ENCODE measurements around the gene APOH.
"Not testable (repeated sequence)": the region's sequence is repeated elsewhere in the genome, so short reads cannot be mapped to it uniquely, and the experiment has no call there.

The APOH gene, protein sequence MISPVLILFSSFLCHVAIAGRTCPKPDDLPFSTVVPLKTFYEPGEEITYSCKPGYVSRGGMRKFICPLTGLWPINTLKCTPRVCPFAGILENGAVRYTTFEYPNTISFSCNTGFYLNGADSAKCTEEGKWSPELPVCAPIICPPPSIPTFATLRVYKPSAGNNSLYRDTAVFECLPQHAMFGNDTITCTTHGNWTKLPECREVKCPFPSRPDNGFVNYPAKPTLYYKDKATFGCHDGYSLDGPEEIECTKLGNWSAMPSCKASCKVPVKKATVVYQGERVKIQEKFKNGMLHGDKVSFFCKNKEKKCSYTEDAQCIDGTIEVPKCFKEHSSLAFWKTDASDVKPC

DNA sequence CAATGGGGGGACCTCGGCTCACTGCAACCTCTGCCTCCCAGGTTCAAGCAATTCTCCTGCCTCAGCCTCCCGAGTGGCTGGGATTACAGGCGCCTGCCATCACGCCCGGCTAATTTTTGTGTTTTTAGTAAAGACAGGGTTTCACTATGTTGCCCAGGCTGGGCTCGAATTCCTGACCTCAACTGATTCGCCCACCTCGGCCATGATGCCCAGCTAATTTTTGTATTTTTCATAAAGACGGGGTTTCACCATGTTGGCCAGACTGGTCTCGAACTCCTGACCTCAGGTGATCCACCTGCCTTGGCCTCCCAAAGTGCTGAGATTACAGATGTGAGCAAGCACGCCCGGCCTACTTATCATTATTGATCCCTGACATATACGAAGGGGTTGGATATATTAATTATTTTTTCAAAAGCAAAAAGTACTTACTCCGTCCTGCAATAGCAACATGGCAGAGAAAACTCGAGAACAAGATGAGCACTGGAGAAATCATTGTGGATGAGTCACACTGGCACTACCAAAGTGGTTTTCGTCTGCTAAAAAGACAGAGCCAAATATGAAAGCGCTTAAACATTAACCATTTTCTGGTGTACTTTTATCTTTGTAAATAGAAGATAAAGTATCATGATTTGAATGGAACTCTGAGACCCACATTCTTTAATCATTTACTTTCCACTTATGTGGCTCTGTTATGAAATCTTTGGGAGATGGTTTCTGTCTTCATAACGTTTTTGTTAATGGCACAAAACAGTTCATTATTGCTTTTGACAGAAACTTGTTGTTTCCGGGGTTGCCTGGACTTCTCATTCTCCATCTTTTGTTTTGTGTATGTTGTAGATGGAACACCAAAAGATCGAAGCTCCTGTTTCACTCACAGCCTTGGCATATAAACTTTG is at the start of gene APOH:
Gene APOH, minus strand, starts transcription at position 529 of the 896 bp plus-strand sequence. Its CDS starts 36 bp downstream, at position 493.
- DNase-seq (ENCODE audit: low read depth): no peak

DNA sequence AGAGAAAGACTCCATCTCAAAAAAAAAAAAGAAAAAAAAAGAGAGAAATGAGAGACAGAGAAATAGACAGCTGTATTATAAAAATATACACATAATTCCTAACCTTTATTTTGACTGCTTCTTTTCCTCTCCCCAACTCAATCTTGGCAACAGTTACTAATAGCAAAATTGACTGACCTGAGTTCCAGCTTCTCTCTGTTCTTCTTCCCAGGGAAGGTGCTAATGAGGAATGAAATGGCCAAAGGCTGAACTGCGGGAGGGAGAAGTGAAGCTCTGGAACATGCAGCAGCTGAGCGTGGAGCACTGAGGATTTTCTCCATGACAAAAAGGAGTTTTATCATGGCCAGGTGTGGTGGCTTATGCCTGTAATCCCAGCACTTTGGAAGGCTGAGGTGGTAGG is 48.0 kb upstream of the APOH start:
- no peak for DNase-seq (ENCODE audit: low read depth)

DNA sequence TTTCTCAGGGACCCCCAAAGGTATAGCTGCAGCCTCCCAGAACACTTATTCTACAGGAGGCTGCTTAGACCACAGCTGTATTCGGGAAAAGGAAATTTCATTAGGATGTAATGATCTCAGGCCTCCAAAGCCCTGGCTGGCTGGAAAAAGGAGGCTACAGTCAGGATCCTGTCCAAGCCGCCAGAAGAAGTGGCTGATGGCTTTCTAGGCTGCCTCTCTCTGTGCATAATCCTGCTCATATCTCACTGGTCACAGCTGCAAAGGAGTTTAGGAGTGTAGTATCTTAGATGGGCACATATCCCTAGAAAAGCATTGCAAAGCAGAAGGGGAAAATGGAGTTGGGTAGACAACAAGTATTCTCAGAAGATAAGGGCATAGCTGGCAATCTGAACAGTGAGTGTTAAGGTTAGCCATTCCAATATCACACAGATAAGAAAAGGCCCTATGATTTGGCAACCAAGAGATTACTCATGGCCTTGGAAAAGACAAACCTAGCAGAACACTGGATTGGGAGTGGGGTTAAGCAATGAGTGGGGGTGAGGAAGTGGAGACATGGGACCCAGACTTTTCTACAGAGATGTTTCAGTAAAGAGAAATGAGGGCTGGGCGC is 47.2 kb upstream of the APOH start:
- peak; percentile 56 for DNase-seq (ENCODE audit: low read depth)

DNA sequence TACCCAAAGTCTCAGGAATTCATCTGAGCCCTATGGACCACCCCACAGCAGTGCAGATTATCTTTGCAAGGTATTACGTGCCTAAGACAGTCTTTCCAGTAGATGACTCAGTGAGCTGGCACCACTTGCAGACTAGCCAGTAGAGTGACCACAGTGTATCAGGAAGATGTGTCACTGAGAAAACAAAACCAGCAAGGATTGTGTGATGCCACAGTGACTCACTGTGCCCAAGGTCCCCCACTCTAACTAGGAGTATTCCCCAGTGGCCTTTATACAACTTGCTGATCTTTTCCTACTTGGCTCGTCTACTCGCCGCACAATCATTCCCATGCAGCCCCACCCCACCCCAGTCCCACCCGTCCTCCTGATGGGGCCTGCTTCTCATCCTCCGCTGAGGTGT is 46.4 kb upstream of the APOH start:
- DNase-seq (ENCODE audit: low read depth): peak; percentile 90

DNA sequence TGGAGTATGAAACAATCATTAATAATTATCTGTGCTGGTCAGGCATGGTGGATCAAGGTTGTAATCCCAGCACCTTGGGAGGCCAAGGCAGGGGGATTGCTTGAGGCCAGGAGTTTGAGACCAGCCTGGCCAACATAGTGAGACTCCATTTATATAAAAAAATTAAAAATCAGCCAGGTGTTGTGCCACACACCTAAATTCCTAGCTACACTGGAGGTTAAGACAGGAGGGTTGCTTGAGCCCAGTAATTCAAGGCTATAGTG is 44.3 kb upstream of the APOH start:
- DNase-seq (ENCODE audit: low read depth): no peak

DNA sequence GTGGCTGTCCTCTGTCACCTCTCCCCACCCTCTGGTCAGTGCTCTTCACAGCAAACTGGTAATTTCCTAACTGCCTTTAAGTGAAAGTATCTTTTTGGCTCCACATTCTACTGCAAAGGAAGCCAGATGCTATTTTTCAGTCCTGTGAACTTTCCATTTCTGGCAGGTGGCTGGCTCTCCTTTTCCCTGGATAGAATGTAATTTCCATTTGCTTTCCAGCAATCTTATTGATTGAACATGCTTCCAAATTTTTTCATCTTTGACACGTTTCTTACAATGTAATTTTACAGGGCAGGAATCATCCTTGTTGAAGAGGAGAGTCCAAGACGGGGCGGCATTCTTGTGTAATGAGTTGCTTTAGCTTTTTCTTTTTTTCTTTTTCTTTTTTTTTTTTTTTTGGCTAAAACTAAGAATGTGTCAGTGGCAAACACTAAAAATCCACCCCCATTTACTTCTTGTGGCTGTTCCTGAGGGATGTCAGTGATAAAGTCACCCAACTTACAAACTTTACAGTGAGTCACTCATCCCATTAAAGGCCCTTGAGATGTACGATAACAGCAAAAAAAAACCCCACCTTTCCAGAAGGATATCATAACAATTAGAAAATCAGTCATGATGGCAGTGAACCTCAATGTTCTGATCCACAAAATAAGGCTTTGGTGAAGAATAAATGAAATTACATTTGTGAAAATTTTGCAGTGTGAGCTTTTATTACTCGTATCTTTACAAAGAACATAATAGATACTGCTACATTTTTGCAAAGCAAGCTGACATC is 43.8 kb upstream of the APOH start:
- DNase-seq (ENCODE audit: low read depth): peak; percentile 56

DNA sequence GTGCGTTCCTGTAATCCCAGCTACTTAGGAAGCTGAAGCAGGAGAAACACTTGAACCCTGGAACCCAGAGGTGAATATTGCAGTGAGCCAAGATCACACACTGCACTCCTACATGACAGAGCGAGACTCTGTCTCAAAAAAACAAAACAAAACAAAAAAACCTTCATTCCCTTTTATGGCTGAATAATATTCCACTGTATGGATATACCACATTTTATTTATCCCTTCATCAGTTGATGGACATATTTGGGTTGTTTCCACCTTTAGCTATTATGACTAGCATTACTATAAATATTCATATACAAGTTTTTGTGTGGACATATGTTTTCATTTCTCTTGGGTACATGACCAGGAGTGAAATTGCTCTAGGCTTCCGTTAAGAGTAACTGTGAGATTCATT is 42.3 kb upstream of the APOH start:
- no peak for DNase-seq (ENCODE audit: low read depth)

DNA sequence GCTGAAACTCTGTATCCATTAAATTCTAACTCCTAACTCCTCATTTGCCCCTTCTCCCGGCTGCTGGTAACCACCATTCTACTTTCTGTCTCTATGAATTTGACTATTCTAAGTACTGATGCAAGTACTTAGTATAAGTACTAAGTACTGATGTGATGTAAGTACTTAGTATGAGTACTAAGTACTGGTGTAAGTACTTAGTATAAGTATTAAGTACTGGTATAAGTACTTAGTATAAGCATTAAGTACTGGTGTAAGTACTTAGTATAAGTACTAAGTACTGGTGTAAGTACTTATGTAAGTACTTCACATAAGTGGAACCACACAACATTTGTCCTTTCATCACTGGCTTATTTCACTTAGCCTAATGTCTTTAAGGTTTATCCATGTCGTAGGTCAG is 40.9 kb upstream of the APOH start:
- DNase-seq (ENCODE audit: low read depth): no peak

DNA sequence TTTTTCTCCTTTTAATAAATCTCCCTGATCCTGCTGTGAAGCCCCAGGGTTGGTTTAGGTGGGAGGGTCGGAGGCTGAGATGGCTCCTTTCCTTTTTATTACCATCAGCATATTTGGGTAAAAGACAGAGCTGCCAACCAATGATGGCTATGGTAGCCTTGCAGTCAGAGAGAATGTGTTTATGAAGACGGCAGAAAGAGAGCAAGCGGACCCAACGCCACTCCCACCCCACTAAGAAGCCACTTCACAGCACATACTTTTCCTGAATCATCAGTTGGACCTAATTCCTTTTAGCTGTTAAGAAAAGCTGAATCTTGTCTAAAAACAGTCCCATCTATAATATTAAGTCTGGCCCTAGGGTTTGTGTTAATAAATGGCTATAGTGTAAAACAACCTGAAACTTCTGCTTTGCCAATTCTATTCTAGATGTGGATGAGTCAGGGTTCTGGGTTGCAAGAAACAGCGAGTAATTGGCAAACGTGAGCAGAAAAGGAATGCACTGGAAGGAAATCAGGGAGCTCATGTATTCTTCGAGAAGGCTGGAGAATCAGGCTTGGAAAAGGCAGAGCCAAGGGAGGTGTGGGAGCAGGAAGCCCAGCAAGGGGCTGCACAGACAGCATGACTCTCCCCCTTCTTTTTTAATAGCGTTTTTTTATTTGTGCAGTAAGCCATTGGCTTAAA is 39.2 kb upstream of the APOH start:
- DNase-seq (ENCODE audit: low read depth): peak; percentile 84

DNA sequence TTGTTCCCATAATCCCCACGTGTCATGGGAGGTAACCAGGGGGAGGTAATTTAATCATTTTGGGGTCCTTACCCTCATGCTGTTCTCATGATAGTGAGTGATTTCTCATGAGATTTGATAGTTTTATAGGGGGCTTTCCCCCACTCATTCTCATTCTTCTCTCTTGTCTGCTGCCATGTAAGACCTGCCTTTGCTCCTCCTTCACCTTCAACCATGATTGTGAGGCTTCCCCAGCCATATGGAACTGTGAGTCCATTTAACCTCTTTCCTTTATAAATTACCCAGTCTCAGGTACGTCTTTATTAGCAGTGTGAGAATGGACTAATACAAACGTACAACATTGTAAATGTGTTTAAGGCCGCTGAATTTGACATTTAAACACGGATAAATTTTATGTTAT is 35.5 kb upstream of the APOH start:
- no peak for DNase-seq (ENCODE audit: low read depth)

DNA sequence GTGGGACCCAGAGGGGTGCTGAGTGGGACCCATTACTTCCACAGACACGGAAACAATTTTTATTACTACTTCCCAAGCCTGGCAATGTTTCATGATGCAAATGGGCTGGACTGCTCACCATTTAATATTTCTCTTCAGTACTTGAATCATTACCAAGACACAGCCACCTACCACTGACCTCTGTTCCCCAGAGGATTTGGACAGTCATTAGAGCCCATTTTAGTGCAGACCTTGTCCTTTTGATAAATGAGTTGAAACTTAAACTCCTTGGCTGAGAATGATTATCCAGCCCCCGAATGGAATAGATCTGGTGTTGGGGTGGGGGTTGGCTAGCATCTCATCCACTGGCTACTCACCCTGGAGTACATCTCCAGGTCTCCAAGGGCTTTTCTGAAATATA is 33.6 kb upstream of the APOH start:
- DNase-seq (ENCODE audit: low read depth): no peak

DNA sequence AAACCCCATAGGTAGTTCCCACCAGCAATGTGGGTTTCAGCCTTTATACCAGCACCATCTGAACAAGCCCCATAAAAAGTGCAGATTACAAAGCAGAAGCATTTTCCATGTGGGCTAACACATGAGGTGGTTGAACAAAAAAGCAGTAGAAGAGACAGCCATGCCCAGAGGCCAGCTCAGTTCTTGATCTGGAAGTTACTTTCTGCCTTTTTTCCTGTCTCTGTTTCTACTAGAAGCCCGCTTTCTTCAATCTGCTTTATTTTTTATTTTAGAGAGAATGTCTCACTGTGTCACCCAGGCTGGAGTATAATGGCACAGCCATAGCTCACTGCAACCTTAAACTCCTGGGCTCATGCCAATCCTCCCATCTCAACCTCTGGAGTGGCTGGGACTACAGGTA is 31.5 kb upstream of the APOH start:
- DNase-seq (ENCODE audit: low read depth): no peak

DNA sequence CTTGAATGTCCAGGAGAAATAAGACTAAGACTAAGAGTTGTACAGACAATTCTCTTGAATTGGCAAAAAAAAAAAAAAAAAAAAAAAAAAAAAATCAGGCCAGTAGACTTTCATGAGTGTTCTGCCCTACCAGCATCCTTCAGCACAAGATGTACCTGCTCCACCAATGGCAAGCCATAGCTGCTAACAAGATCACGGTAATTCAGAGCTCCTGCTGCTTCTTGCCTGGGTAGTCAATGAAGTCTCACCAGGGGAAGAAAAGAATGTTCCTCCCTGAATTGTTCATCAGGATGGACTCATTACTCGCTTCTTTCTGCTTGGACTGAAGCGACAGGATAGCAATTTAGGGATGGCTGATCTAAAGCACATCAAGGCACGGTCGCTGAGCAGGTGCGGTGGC is 31.1 kb upstream of the APOH start:
- DNase-seq (ENCODE audit: low read depth): no peak

DNA sequence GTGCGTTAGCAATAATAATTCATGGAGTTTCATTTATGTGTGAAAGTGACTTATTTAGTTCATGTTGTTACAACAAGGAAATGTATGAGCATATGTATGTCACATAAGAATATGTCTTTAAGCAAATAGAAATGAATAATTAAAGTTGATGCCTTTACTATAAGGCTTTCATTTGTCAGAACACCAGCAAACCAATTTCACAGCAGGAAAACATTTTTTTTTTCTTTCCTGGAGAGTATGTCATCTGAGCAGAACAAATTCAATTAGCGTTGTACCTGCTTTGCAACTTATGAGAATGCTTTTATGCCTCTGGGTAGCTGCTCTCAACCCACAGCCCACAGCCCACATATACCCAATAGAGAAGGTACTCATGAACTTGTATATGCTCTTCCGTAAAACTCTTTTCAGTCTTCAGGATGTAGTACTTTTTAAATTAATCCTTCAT is 26.3 kb upstream of the APOH start:
- no peak for DNase-seq (ENCODE audit: low read depth)

DNA sequence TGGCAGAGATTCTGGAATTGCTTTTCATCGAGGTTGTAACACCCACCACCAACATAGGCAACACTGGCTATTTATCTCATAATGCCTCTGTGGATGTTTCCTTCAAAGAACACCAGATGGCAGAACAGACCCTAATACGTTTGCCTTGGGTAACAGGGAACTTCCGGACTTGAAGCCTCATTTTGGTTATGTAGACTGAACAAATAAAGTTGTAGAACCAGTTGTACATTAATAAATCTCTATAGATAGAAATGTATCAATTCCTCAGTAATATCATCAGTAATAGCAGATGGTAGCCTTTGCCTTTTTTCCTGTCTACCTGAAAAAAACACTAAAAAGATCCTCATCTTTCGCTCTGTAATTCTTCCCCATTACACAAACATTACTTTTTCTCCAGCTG is 25.9 kb upstream of the APOH start:
- peak; percentile 81 for DNase-seq (ENCODE audit: low read depth)

DNA sequence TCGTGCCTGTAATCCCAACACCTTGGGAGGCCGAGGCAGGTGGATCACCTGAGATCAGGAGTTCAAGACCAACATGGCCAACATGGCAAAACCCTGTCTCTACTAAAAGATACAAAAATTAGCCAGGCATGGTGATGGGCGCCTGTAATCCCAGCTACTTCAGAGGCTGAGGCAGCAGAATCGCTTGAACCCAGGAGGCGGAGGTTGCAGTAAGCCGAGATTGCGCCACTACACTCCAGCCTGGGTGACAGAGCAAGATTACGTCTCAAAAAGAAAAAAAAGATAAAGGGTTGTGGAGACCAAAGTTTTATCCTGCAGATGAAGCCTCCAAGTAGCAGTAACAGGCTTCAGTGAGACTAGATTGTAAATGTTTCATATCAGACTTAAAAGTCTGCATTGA is 24.2 kb upstream of the APOH start:
- DNase-seq (ENCODE audit: low read depth): not testable (repeated sequence)

DNA sequence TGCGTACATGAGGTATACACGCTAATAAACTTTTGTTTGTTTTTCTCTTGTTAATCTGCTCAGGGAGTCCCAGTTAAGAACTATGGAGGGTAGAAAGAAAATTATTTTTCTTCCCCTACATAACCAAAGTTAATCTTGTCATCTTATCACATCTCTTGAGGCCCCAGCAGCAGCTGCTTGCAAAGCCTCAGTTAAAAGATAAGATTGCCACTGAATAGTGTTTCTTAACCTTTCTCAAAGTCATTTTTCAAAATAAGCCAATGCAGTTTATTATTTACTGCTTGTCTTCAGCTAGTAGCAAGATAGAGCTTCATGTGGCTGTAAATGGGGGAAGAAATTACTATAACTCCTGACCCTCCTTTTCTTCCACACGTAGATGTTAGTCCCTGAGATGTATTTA is 21.5 kb upstream of the APOH start:
- DNase-seq (ENCODE audit: low read depth): no peak

DNA sequence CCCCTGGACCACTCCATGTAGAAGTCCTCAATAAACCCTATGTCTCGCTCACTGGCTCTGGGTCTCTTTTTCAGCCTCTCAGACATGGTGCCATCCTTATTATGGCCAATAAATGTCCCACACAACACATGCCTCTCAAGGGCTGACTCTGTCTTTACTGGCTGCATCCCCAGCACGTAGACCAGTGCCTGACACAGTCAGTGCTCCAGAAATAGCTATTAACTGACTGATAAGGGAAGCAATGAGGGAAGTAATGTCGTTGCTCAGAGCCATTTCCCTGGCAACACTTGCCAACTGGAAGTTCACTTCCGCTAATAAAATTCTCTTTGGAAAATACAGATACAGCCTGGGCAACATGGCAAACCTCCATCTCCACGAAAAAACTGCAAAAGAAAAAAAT is 19.1 kb upstream of the APOH start:
- DNase-seq (ENCODE audit: low read depth): no peak

DNA sequence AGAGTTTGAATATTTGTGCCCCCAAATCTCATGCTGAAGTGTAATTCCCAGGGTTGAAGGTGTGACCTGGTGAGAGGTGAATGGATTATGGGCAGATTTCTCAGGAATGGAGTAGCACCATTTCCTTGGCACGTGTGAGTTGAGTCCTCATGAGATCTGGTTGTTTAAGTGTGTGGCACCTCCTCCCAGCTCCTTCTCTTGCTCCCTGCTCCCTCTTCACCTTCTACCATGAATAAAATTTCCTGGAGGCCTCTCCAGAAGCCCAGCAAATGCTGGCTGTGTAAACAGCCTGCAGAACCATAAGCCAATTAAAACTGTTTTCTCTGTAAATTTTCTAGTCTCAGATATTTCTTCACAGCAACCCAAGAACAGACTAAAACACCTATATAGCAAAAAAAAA is 12.6 kb upstream of the APOH start:
- DNase-seq (ENCODE audit: low read depth): no peak

DNA sequence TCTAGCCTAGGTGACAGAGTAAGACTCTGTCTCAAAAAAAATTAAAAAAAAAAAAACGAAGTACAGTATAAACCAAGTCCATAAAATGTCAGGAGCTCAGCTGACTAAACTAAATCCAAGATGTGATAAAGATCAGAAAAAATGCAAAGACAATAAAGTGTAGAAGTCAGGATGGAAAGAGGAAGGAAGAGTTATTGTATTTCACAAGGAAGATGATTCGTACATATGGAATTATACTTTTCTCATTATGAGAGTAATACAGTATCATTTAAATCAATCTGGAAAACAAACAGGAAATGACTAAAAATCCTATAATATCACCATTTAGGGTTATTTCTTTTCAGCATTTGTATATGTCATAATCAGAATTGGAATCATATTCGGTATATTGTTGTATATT is 11.4 kb upstream of the APOH start:
- DNase-seq (ENCODE audit: low read depth): no peak

DNA sequence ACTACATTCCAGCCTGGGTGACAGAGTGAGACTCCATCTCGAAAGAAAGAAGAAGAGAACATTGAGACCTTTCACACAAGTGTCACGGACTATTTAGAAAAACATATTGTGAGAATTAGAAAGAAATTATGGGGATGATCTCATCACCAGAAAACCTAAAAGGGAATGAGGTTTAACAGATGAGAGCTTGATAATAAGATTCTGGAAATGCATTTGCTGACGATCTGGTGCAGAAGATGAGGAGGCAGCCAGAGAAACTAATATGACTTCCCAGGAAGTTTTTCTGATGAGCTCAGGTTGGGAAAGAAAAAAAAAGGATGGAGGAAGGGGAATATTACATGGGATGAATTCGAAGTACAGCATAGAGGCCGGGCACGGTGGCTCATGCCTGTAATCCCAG is 10.8 kb upstream of the APOH start:
- no peak for DNase-seq (ENCODE audit: low read depth)

Data from iris pigment epithelial cell (primary cell).